Astrocyte (in vitro differentiated cells and primary cell): ENCODE results near the gene KRT74.

Source experiments
- CTCF ChIP-seq: IDR thresholded peaks from 2 replicates; pipeline ENCODE4 v1.5.1; 2011; ENCODE audit warnings: low read depth, mild to moderate bottlenecking, inconsistent platforms, low read length, moderate library complexity; ENCODE audit not compliant: insufficient read depth
- EZH2 ChIP-seq: IDR thresholded peaks from 2 replicates; pipeline ENCODE4 v1.6.1; 2012; ENCODE audit warnings: mild to moderate bottlenecking, low read length, inconsistent platforms; ENCODE audit not compliant: insufficient read depth

GRCh38 chr12:52575256-52575655 is 1.6 kb upstream of the KRT74 start:
- TF ChIP-seq CTCF (no peak), EZH2 (no peak)
